ENCODE measurements around the gene IMMP2L.

Gene IMMP2L

GRCh38 chr7:110870926-110871325 lies 691.4 kb downstream of the IMMP2L start:
- DNase-seq (ENCODE audit: low read depth): no peak
- no peak overlapping the region for H3K4me3 ChIP-seq (ENCODE audit: low read length)
- no peak for TF ChIP-seq CTCF (conservative IDR thresholded peaks at IDR 0.05; ENCODE audit: low read depth, low read length)

DNA sequence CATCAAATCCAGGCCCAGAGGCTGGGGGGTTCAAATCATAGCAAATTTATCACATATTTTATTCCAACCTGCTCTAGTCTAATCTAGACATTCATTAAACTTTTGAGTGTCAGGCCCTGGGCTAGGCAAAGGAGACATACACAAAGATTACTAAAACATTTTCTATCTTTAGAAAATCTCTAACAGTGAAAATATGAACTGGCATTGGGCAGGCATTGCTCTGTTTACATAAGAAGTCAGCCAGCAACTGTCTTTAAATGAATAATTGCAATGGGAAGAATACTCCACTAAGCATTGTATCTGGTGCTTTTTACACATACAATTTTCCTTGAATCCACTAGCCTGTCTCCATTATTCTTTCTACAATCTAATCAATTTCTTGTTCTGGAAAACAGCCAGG lies 693.8 kb downstream of the IMMP2L start:
- no peak for DNase-seq (ENCODE audit: low read depth)
- no peak for TF ChIP-seq CTCF (conservative IDR thresholded peaks at IDR 0.05; ENCODE audit: low read depth, low read length)
- no peak overlapping the region for H3K4me3 ChIP-seq (ENCODE audit: low read length)

DNA sequence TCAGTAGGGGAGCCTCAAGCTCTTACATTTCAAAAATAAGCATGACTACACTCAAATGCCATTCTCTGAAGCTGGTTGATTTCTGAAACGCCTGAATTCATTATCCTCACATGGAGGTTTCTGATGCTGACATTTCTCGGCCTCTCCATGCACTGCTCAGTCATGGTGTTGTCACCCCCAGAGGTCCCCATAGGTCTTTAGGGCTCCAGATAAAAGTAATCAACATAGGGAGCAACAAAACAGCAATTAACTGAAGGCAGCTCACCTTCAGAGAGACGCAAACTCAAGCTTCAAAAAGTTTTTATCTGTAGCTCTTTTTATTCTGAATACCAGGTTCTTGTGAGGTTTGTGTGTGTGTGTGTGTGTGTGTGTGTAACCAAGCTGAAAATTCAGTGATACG lies 694.5 kb downstream of the IMMP2L start:
- no peak overlapping the region for H3K4me3 ChIP-seq (ENCODE audit: low read length)
- no peak for TF ChIP-seq CTCF (conservative IDR thresholded peaks at IDR 0.05; ENCODE audit: low read depth, low read length)
- DNase-seq (ENCODE audit: low read depth): no peak

- DNase-seq (ENCODE audit: low read depth): no peak
- TF ChIP-seq CTCF (conservative IDR thresholded peaks at IDR 0.05; ENCODE audit: low read depth, low read length): no peak
- no peak overlapping the region for H3K4me3 ChIP-seq (ENCODE audit: low read length)
Observed at GRCh38 chr7:110863258-110863657, 699.0 kb downstream of the IMMP2L start.

GRCh38 chr7:110861163-110861562 lies 701.1 kb downstream of the IMMP2L start:
- TF ChIP-seq CTCF (conservative IDR thresholded peaks at IDR 0.05; ENCODE audit: low read depth, low read length): no peak
- H3K4me3 ChIP-seq (ENCODE audit: low read length): no peak overlapping the region
- no peak for DNase-seq (ENCODE audit: low read depth)

DNA sequence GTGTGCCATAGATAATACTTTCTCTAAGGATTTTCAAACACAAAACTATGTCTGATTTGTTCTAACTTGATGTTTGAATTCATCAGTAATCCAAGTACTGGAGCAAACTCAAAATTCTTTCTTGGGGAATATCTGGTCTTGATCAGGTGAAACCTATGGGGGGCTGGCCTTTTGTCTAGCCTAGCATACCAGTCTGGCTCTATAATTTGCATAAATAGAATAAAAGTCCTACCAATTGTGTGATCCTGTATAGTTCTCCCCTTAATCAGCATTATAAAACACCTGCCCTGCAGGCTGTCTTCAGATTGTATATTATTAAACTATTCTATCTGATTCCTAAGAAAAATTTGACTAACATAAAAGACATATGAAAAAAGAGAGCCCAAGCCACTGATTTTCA lies 705.2 kb downstream of the IMMP2L start:
- no peak overlapping the region for H3K4me3 ChIP-seq (ENCODE audit: low read length)
- TF ChIP-seq CTCF (conservative IDR thresholded peaks at IDR 0.05; ENCODE audit: low read depth, low read length): no peak
- no peak for DNase-seq (ENCODE audit: low read depth)

GRCh38 chr7:110856704-110857103 lies 705.6 kb downstream of the IMMP2L start:
- H3K4me3 ChIP-seq (ENCODE audit: low read length): no peak overlapping the region
- no peak for TF ChIP-seq CTCF (conservative IDR thresholded peaks at IDR 0.05; ENCODE audit: low read depth, low read length)
- no peak for DNase-seq (ENCODE audit: low read depth)

Data from retinal pigment epithelial cell (primary cell).